ENCODE measurements around the gene SDK2.

SDK2 gene

GRCh38 chr17:73482251-73482716 is 162.0 kb downstream of the SDK2 start:
- no peaks in the 10 kb centered on the region for H3K36me3 ChIP-seq (replicated peaks; ENCODE audit: insufficient read depth, low read length)
- H3K27ac ChIP-seq (ENCODE audit: low read length), result no peak overlapping the region
- H3K4me3 ChIP-seq (ENCODE audit: low read length), result no peak overlapping the region
- H3K4me2 ChIP-seq (ENCODE audit: low read depth, low read length), result no peak overlapping the region
- H4K20me1 ChIP-seq (ENCODE audit: insufficient read depth, low read length), result no peaks in the 10 kb centered on the region
- H3K9me3 ChIP-seq (replicated peaks; ENCODE audit: insufficient read depth, low read length), result no peaks in the 10 kb centered on the region
- TF ChIP-seq CTCF (IDR thresholded peaks at IDR 0.05; ENCODE audit: low read length) (no peak), EZH2phosphoT487 (IDR thresholded peaks at IDR 0.05; ENCODE audit: low read length) (no peak), EZH2 (optimal IDR thresholded peaks at IDR 0.05; ENCODE audit: low read depth, low read length) (no peak)
- no peaks in the 10 kb centered on the region for H3K79me2 ChIP-seq (ENCODE audit: low read length)
- H3K4me1 ChIP-seq (ENCODE audit: low read length), result peaks cover 4% of the 10 kb centered on the region; the same call in 1 of the 2 replicates
- no peaks in the 10 kb centered on the region for H3F3A ChIP-seq (ENCODE audit: insufficient read depth, low read length)
- H3K9me2 ChIP-seq (replicated peaks; ENCODE audit: insufficient read depth, low read length), result no peaks in the 10 kb centered on the region
- no peak overlapping the region for H2AFZ ChIP-seq (ENCODE audit: low read length)
- DNase-seq, result no peak
- H3K9ac ChIP-seq (ENCODE audit: low read length), result no peak overlapping the region
- peaks cover 45% of the 10 kb centered on the region for H3K27me3 ChIP-seq (replicated peaks; ENCODE audit: insufficient read depth, low read length)

GRCh38 chr17:73481676-73482075 is 162.6 kb downstream of the SDK2 start:
- H3K9ac ChIP-seq (ENCODE audit: low read length), result no peak overlapping the region

GRCh38 chr17:73480740-73481139 is 163.5 kb downstream of the SDK2 start:
- Histone ChIP-seq H3F3A (ENCODE audit: insufficient read depth, low read length) (no peaks in the 10 kb centered on the region), H3K4me3 (ENCODE audit: low read length) (no peak overlapping the region), H3K4me1 (ENCODE audit: low read length) (peaks cover 4% of the 10 kb centered on the region; the same call in 1 of the 2 replicates), H3K79me2 (ENCODE audit: low read length) (no peaks in the 10 kb centered on the region), H3K9me2 (replicated peaks; ENCODE audit: insufficient read depth, low read length) (no peaks in the 10 kb centered on the region), H3K9ac (ENCODE audit: low read length) (no peak overlapping the region), H2AFZ (ENCODE audit: low read length) (no peak overlapping the region), H4K20me1 (ENCODE audit: insufficient read depth, low read length) (no peaks in the 10 kb centered on the region), H3K36me3 (replicated peaks; ENCODE audit: insufficient read depth, low read length) (no peaks in the 10 kb centered on the region), H3K27ac (ENCODE audit: low read length) (no peak overlapping the region), H3K27me3 (replicated peaks; ENCODE audit: insufficient read depth, low read length) (peaks cover 59% of the 10 kb centered on the region), H3K9me3 (replicated peaks; ENCODE audit: insufficient read depth, low read length) (no peaks in the 10 kb centered on the region), H3K4me2 (ENCODE audit: low read depth, low read length) (no peak overlapping the region)
- no peak for DNase-seq
- TF ChIP-seq EZH2phosphoT487 (IDR thresholded peaks at IDR 0.05; ENCODE audit: low read length), result no peak
- TF ChIP-seq EZH2 (optimal IDR thresholded peaks at IDR 0.05; ENCODE audit: low read depth, low read length), result no peak
- TF ChIP-seq CTCF (IDR thresholded peaks at IDR 0.05; ENCODE audit: low read length), result no peak

More at GRCh38 chr17:73481676-73482075, 162.6 kb downstream of the SDK2 start:
- Histone ChIP-seq H3F3A (ENCODE audit: insufficient read depth, low read length) (no peaks in the 10 kb centered on the region), H4K20me1 (ENCODE audit: insufficient read depth, low read length) (no peaks in the 10 kb centered on the region), H3K4me3 (ENCODE audit: low read length) (no peak overlapping the region), H2AFZ (ENCODE audit: low read length) (no peak overlapping the region), H3K36me3 (replicated peaks; ENCODE audit: insufficient read depth, low read length) (no peaks in the 10 kb centered on the region), H3K27me3 (replicated peaks; ENCODE audit: insufficient read depth, low read length) (peaks cover 50% of the 10 kb centered on the region), H3K4me2 (ENCODE audit: low read depth, low read length) (no peak overlapping the region), H3K27ac (ENCODE audit: low read length) (no peak overlapping the region), H3K4me1 (ENCODE audit: low read length) (peaks cover 4% of the 10 kb centered on the region; the same call in 1 of the 2 replicates), H3K9me3 (replicated peaks; ENCODE audit: insufficient read depth, low read length) (no peaks in the 10 kb centered on the region), H3K79me2 (ENCODE audit: low read length) (no peaks in the 10 kb centered on the region), H3K9me2 (replicated peaks; ENCODE audit: insufficient read depth, low read length) (no peaks in the 10 kb centered on the region)
- TF ChIP-seq EZH2 (optimal IDR thresholded peaks at IDR 0.05; ENCODE audit: low read depth, low read length), result no peak
- no peak for TF ChIP-seq CTCF (IDR thresholded peaks at IDR 0.05; ENCODE audit: low read length)
- TF ChIP-seq EZH2phosphoT487 (IDR thresholded peaks at IDR 0.05; ENCODE audit: low read length), result no peak
- no peak for DNase-seq

Data from MM.1S (cell line).